ENCODE data around the gene PHC2.

Gene PHC2

DNA sequence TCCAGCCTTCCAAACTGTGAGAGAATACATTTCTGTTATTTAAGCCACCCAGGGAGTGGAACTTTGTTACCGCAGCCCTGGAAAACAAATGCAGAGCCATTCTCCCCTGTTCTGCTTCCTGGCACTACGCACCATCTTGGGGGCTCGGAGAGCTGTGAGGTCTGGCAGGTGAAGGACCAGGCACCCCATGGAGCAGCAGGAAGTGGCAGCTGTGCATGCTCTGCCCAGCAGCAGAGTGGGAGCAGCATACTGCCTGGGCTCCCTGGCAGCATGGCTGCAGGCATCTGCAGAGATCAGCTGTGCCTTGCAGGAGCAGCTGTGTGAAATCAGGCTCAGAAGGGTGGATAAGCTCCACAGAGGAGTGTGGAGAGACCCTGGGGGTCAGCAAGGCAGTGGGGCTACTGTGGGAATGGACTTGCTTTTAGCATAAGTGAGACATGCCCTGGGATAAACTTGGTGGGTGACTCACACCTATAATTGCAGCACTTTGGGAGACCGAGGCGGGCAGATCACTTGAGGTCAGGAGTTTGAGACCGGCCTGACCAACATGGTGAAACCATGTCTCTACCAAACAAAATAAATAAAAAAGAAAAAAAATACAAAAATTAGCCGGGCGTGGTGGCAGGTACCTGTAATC is 23.9 kb upstream of the PHC2 start:
- no peak for DNase-seq (ENCODE audit: low spot score)

DNA sequence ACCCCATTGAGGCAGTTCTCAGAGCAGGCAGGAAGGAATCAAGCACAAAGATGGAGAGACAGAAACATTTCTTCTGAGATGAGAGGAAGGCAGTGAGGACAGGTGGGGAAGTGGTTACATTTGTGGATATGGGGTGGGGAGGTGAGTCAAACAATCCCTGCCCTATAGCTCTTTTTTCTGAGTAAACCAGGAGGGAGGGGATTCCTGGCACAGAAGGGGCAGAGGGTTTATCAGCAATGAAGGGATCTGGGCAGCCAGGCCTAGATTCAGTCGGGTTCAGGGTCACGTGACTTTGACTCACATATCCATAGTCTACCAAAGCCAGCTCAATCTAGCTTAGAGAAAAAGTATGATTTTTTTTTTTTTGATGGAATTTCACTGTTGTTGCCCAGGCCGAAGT is 15.7 kb upstream of the PHC2 start:
- DNase-seq (ENCODE audit: low spot score): no peak

DNA sequence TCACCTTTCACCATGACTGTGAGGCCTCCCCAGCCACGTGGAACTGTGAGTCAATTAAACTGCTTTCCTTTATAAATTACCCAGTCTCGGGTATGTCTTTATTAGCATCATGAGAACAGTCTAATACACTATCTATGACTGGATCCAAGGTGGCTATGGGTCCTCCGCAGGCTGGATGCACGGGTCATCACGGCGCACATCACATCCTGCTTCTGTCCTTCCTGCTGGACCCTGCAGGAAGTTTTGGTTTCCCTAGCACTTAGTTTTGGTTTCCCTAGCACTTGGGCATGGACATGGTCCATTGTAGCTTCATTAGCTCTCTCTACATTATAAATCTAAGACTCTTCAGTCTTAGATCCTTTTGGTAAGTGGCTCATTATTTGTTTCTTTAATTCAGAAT is 14.2 kb upstream of the PHC2 start:
- DNase-seq (ENCODE audit: low spot score): no peak

DNA sequence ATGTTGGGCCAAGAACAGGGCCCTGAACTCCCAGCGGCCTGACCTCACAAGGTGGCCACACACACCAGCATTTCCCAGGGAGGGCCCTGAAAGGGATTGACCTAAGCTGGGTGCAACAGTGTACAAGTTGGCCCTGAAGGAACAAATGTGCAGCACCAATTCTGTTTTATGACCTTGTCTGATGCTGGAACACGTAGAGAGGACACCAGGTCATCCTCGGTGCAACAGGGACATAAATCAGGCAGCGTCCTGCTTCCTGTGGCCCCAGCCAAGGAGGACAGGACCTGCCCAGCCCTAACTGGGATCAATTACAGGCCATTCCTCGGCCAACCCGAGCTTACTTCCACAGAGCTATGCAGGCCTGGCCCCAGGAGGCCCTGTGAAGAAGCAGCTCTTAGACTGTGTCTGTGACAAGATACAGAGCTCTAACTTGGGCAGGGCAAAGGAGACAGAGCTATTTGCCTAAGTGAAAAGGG is 12.8 kb upstream of the PHC2 start:
- no peak for DNase-seq (ENCODE audit: low spot score)

DNA sequence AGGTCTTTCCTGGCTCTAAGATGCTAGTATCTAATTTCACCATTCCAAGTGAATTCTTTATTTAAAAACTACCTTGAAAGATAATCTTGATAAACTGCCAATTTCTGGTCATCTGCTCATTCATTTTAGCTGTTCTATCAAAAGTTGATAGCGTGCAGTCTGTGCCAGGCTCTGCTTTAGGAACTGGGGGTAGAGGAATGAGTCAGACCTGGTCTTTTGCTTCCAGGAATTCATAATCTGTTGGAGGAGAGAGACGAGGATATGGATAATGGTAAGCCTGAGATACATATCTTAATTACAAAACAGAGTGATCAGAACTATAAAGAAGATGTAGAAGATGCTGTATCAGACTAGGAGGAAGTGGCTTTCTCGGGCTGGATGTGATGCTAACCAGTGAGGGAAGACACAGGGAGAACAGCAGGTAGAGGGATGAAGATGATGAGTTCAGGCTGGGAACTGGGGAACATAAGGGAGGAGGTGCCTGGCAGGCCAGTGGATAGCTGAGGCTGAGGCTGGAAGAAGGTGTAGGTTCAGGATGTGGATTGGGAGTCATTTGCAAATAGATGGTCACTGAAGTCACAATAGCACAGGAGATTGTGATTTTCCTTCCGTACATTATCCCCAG is 12.3 kb upstream of the PHC2 start:
- DNase-seq (ENCODE audit: low spot score): no peak

- DNase-seq (ENCODE audit: low spot score): no peak
Measured at GRCh38 chr1:33442141-33442540, 11.2 kb upstream of the PHC2 start.

GRCh38 chr1:33441088-33441745 is 10.3 kb upstream of the PHC2 start:
- DNase-seq (ENCODE audit: low spot score): peak; percentile 77

DNA sequence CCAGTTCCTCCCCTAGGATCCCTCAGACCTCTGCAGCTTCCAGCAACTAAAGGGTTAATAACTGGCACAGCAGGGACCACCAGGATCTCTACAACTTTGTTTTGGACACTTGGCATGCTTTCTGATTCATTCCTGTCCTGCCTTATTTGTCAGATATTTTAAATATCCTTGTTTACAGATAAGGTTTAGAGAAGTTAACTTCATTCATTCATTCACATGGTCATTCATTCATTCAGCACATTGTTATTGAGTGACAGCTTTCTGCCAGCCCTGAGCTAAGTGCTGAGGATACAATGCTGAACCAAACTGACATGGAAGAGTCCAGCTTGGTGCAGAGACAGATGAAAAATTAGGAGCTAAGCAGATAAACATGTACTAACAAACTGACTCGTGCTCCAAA is 8.8 kb upstream of the PHC2 start:
- DNase-seq (ENCODE audit: low spot score): no peak

- no peak for DNase-seq (ENCODE audit: low spot score)
Measured at GRCh38 chr1:33438364-33439160, 7.7 kb upstream of the PHC2 start.

GRCh38 chr1:33436557-33437285 is 5.8 kb upstream of the PHC2 start:
- DNase-seq (ENCODE audit: low spot score): no peak

DNA sequence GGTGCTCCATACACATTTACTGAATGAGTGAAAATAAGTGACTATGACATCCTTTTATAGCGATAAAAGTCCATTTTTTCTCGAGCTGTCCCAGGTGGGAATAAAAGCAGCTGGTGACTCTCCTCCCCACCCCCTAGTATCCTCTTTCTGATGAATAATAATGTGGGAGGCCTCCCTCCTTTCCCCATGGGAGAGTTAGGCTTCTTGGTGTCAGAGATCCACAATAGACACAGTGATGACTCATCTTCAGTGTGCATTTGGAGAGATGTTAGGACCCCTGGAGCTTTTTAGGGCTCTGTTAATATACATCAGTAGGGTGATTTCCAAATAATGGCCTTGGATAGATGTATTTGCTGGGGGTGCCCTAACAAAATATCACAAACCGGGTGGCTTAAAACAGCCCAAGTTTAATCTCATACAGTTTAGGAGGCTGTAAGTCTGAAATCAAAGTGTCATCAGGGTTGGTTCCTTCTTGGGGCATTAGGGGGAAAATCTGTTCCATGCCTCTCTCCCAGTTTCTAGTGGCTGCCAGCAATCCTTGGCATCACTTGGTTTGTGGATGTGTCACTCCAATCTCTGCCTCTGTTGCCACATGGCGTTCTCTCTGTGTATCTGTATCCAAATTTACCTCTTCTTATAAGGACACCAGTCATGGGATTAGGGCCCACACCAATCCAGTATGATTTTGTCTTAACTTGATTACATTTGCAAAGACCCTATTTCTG is 4.4 kb upstream of the PHC2 start:
- peak; percentile 79 for DNase-seq (ENCODE audit: low spot score)

DNA sequence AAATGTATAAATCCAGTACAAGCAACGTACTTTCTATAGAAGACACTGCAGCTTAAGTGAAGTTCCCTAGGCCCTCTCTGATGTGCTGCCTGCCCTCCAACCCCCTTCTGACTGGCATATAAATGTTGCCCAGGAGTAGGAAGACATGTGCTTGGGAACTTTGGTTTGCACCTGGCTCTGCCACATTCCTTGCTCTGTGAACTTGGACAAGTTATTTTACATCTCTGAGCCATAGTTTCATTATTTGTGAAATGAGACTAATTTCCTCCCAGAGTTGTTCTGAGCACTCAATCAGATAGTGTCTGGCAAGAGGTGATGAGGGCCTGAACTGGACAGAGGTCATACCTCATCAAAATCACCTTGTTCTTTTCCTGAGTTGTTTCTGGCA is 3.5 kb upstream of the PHC2 start:
- no peak for DNase-seq (ENCODE audit: low spot score)

- DNase-seq (ENCODE audit: low spot score): peak; percentile 96
Measured at GRCh38 chr1:33433509-33434362, 2.8 kb upstream of the PHC2 start.

- DNase-seq (ENCODE audit: low spot score): no peak
Measured at GRCh38 chr1:33429856-33430691, 821 bp downstream of the PHC2 start.

DNA sequence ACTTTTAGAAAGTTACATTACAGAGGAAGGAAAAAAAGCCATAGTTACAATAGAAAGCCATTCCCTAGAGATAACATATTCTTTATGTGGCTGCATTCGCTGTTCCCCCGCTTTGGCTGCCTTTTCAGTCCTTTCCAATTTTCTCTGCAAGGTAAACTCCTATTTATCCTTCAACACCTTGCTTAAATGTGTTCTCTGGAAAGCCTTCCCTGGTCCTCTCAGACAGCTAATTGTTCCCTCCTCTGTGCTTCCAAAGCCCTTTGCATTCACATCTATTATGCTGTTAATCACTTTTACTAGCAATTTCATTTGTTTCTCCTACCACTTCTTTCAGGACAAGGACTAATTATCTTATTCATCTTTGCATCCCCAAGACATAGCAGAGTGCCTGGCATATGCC is 1.6 kb downstream of the PHC2 start:
- no peak for DNase-seq (ENCODE audit: low spot score)

DNA sequence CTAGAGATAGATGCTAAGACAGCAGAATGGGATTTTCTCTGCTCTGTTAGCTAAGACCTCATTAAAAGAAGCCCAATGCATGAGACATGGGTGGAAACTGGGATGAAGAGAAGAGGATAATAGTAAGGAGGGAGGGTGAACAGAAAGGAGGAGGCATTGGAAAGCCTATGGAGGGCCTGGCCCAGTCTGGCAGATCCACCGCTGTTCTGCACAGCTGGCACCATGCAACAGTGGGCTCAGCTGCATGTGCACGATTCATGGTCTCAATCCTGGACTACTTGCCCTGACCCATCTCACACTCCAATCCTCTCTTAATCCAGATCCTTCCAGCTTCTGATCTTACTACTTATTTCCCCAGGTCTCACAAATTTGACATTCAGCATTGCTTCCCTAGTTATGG is 2.2 kb downstream of the PHC2 start:
- DNase-seq (ENCODE audit: low spot score): no peak

GRCh38 chr1:33426916-33427315 is 4.0 kb downstream of the PHC2 start:
- no peak for DNase-seq (ENCODE audit: low spot score)

DNA sequence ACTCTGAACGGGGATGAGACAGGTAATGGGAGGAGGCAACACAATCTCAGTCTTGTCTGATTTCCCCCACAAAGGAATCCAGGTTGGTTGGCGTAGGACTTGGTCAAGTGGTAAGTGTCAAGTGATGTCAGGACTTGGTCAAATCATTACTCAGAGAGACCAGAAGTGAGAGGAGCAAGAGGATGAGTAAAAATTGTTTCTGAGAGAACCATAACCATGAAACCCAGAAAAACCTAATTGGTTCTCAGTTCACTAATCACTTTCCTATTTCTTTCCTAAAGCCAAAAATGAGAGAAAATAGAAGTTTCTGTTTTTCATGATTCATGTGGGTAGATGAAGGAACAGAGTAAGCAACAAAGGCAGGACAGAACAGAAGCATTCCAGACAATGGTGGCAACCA is 5.0 kb downstream of the PHC2 start:
- no peak for DNase-seq (ENCODE audit: low spot score)

GRCh38 chr1:33424610-33425009 is 6.3 kb downstream of the PHC2 start:
- DNase-seq (ENCODE audit: low spot score): no peak

GRCh38 chr1:33424205-33424604 is 6.7 kb downstream of the PHC2 start:
- DNase-seq (ENCODE audit: low spot score): no peak

Data from SW480 (cell line).